HepG2 (cell line): ENCODE measurements around the gene TENT4B. TPM values are rescaled to one million over a fixed set of nuclear protein-coding genes. Genes with fewer than 3 reads are reported as not detected.

Experiments used
- ERF ChIP-seq: IDR thresholded peaks from 2 replicates; pipeline ENCODE4 v1.6.1; 2018; ENCODE audit warnings: missing biosample characterization, missing genetic modification reagents
- GZF1 ChIP-seq: sonication (generic); formaldehyde crosslinking; IDR thresholded peaks from 2 replicates; pipeline ENCODE4 v1.5.1; 2020; ENCODE audit warnings: mild to moderate bottlenecking, missing genetic modification reagents
- IRX3 ChIP-seq: sonication (generic); formaldehyde crosslinking; IDR thresholded peaks from 2 replicates; pipeline ENCODE4 v1.8.1; 2023; ENCODE audit warnings: mild to moderate bottlenecking, low read depth, missing genetic modification reagents, borderline replicate concordance
- MED1 ChIP-seq: sonication (generic); formaldehyde crosslinking; IDR thresholded peaks from 2 replicates; pipeline ENCODE4 v1.4.0; 2020; ENCODE audit warnings: missing genetic modification reagents
- MTF2 ChIP-seq: sonication (generic); formaldehyde crosslinking; IDR thresholded peaks from 2 replicates; pipeline ENCODE4 v1.5.0; 2020; ENCODE audit warnings: missing genetic modification reagents, borderline replicate concordance
- MXI1 ChIP-seq: IDR thresholded peaks from 3 replicates; pipeline ENCODE4 v1.6.1; 2012; ENCODE audit warnings: low read depth, low read length, inconsistent platforms, borderline replicate concordance
- NCOR1 ChIP-seq: fragments of 200-600 bp; sonication (generic); IDR thresholded peaks from 2 replicates; pipeline ENCODE4 v1.7.0; 2017; ENCODE audit warnings: antibody characterized with exemption, low read length, borderline replicate concordance
- PRPF4 ChIP-seq: fragments of 200-400 bp; formaldehyde crosslinking; IDR thresholded peaks from 2 replicates; pipeline ENCODE4 v1.6.1; 2016; ENCODE audit warnings: low read length, low read depth; ENCODE audit not compliant: poor library complexity, severe bottlenecking
- RAD21 ChIP-seq: fragments of 450-650 bp; formaldehyde crosslinking; IDR thresholded peaks from 2 replicates; pipeline ENCODE4 v1.5.0; 2020; ENCODE audit warnings: mild to moderate bottlenecking
- RELA ChIP-seq: sonication (generic); formaldehyde crosslinking; IDR thresholded peaks from 2 replicates; pipeline ENCODE4 v1.4.0; 2020; ENCODE audit warnings: missing genetic modification reagents
- XBP1 ChIP-seq: sonication (generic); formaldehyde crosslinking; IDR thresholded peaks from 2 replicates; pipeline ENCODE4 v1.5.0; 2020; ENCODE audit warnings: missing genetic modification reagents
- ZNF101 ChIP-seq: sonication (generic); formaldehyde crosslinking; IDR thresholded peaks from 2 replicates; pipeline ENCODE4 v1.4.0; 2020; ENCODE audit warnings: mild to moderate bottlenecking, low read depth, missing genetic modification reagents, borderline replicate concordance
- ZNF484 ChIP-seq: sonication (generic); formaldehyde crosslinking; IDR thresholded peaks from 2 replicates; pipeline ENCODE4 v1.5.1; 2020; ENCODE audit warnings: mild to moderate bottlenecking, low read depth, missing genetic modification reagents, borderline replicate concordance
- ZNF564 ChIP-seq: sonication (generic); formaldehyde crosslinking; IDR thresholded peaks from 2 replicates; pipeline ENCODE4 v1.8.1; 2023; ENCODE audit warnings: mild to moderate bottlenecking, missing genetic modification reagents
- polyA plus RNA-seq, 8 experiments: library from polyadenylated mRNA; depleted of rRNA in 3 of 8; stranded (reverse) in 7 of 8; unstranded in 1 of 8; fragments of >200 nt; fragmentation: Illumina TruSeq in 4 of 8; extraction: Trizol in 4 of 8; gene quantifications; 2 replicates each; pipeline versions ENCODE4 v1.2.1 to v1.2.3, GENCODE V29; 2011 to 2016; ENCODE audit warnings: low read depth in 4 of 8, missing spikeins in 1 of 8, mixed read lengths in 1 of 8; ENCODE audit not compliant: insufficient read depth in 1 of 8
- total RNA-seq, 5 experiments: library from RNA; depleted of rRNA; stranded (reverse); fragments of >200 nt; fragmentation: Illumina TruSeq; extraction: Trizol; gene quantifications; 2 replicates each; pipeline ENCODE4 v1.2.3, GENCODE V29; 2016; ENCODE audit warnings: low read depth in 1 of 5
- TF ChIP-seq, protein P1 (sequence below): sonication (generic); formaldehyde crosslinking; IDR thresholded peaks from 2 replicates; pipeline ENCODE4 v1.4.0; 2020; ENCODE audit warnings: missing genetic modification reagents, mild to moderate bottlenecking, borderline replicate concordance
- TF ChIP-seq, protein P2 (sequence below): IDR thresholded peaks from 2 replicates; pipeline ENCODE4 v1.6.1; 2016; ENCODE audit warnings: missing genetic modification reagents, missing compliant biosample characterization
- TF ChIP-seq, protein P3 (sequence below): sonication (generic); formaldehyde crosslinking; IDR thresholded peaks from 2 replicates; pipeline ENCODE4 v1.5.0; 2020; ENCODE audit warnings: missing genetic modification reagents
- TF ChIP-seq, protein P4 (sequence below): sonication (generic); formaldehyde crosslinking; IDR thresholded peaks from 2 replicates; pipeline ENCODE4 v1.5.0; 2020; ENCODE audit warnings: missing genetic modification reagents
- TF ChIP-seq, protein P5 (sequence below): sonication (generic); formaldehyde crosslinking; IDR thresholded peaks from 2 replicates; pipeline ENCODE4 v1.4.0; 2020; ENCODE audit warnings: missing genetic modification reagents
- TF ChIP-seq, protein P6 (sequence below): sonication (generic); formaldehyde crosslinking; IDR thresholded peaks from 2 replicates; pipeline ENCODE4; 2020; ENCODE audit warnings: missing genetic modification reagents, mild to moderate bottlenecking, borderline replicate concordance

The TENT4B gene
- total and polyA plus RNA-seq, 2 of the 13 experiments (the other 11 are each of a cell fraction or from before 2014, with no cell fraction given): 15.0 to 32.8 TPM

DNA sequence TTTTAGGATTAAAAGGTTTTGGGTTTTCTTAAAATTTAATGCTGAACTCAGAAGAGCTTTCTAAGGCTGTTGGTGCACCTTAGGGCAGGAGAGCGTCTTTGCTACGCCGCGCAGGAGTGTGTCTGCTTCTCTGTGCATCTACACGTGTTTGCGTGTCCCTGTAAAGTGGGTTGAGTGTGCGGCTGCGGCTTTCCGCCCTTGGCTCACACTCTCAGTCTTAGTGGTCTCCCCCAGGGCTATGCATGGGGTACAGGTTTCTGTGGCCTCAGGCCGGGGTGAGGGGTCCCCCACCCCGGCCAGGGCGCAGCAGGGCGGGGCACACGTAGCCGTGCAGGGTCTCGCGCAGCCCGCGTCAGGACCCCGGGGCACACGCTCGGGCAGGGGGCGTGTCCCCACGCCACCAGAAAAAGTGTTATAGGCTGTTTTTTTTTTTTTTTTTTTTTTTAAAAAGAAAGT, 727 bp upstream of the TENT4B start (continued):
- TF ChIP-seq, protein P1, sequence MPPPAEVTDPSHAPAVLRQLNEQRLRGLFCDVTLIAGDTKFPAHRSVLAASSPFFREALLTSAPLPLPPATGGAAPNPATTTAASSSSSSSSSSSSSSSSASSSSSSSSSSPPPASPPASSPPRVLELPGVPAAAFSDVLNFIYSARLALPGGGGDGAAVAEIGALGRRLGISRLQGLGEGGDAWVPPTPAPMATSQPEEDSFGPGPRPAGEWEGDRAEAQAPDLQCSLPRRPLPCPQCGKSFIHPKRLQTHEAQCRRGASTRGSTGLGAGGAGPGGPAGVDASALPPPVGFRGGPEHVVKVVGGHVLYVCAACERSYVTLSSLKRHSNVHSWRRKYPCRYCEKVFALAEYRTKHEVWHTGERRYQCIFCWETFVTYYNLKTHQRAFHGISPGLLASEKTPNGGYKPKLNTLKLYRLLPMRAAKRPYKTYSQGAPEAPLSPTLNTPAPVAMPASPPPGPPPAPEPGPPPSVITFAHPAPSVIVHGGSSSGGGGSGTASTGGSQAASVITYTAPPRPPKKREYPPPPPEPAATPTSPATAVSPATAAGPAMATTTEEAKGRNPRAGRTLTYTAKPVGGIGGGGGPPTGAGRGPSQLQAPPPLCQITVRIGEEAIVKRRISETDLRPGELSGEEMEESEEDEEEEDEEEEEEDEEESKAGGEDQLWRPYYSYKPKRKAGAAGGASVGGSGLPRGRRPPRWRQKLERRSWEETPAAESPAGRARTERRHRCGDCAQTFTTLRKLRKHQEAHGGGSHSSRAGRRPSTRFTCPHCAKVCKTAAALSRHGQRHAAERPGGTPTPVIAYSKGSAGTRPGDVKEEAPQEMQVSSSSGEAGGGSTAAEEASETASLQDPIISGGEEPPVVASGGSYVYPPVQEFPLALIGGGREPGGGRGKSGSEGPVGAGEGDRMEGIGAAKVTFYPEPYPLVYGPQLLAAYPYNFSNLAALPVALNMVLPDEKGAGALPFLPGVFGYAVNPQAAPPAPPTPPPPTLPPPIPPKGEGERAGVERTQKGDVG (CRISPR knock-in tag): no peak
- TF ChIP-seq, protein P2, sequence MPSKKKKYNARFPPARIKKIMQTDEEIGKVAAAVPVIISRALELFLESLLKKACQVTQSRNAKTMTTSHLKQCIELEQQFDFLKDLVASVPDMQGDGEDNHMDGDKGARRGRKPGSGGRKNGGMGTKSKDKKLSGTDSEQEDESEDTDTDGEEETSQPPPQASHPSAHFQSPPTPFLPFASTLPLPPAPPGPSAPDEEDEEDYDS (CRISPR knock-in tag): no peak; the same call in 1 of the 2 replicates
- TF ChIP-seq ZNF564 (CRISPR knock-in tag): no peak
- no peak for TF ChIP-seq RELA
- no peak for TF ChIP-seq ZNF484 (CRISPR knock-in tag)
- TF ChIP-seq IRX3 (CRISPR knock-in tag): no peak
- peak; percentile 30; the same call in 1 of the 2 replicates for TF ChIP-seq ERF (CRISPR knock-in tag)
- no peak for TF ChIP-seq NCOR1
- no peak for TF ChIP-seq XBP1 (CRISPR knock-in tag)
- TF ChIP-seq MED1 (CRISPR knock-in tag): peak; percentile 30
- TF ChIP-seq ZNF101: no peak
- no peak for TF ChIP-seq MTF2
- TF ChIP-seq, protein P3, sequence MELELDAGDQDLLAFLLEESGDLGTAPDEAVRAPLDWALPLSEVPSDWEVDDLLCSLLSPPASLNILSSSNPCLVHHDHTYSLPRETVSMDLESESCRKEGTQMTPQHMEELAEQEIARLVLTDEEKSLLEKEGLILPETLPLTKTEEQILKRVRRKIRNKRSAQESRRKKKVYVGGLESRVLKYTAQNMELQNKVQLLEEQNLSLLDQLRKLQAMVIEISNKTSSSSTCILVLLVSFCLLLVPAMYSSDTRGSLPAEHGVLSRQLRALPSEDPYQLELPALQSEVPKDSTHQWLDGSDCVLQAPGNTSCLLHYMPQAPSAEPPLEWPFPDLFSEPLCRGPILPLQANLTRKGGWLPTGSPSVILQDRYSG (CRISPR knock-in tag): peak; percentile 65; the same call in 1 of the 2 replicates
- TF ChIP-seq GZF1 (CRISPR knock-in tag): no peak
- TF ChIP-seq, protein P4, sequence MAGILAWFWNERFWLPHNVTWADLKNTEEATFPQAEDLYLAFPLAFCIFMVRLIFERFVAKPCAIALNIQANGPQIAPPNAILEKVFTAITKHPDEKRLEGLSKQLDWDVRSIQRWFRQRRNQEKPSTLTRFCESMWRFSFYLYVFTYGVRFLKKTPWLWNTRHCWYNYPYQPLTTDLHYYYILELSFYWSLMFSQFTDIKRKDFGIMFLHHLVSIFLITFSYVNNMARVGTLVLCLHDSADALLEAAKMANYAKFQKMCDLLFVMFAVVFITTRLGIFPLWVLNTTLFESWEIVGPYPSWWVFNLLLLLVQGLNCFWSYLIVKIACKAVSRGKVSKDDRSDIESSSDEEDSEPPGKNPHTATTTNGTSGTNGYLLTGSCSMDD (CRISPR knock-in tag): peak; percentile 73; the same call in 1 of the 2 replicates
- TF ChIP-seq, protein P5, sequence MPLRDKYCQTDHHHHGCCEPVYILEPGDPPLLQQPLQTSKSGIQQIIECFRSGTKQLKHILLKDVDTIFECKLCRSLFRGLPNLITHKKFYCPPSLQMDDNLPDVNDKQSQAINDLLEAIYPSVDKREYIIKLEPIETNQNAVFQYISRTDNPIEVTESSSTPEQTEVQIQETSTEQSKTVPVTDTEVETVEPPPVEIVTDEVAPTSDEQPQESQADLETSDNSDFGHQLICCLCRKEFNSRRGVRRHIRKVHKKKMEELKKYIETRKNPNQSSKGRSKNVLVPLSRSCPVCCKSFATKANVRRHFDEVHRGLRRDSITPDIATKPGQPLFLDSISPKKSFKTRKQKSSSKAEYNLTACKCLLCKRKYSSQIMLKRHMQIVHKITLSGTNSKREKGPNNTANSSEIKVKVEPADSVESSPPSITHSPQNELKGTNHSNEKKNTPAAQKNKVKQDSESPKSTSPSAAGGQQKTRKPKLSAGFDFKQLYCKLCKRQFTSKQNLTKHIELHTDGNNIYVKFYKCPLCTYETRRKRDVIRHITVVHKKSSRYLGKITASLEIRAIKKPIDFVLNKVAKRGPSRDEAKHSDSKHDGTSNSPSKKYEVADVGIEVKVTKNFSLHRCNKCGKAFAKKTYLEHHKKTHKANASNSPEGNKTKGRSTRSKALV: peak; percentile 77; the same call in 1 of the 2 replicates
- TF ChIP-seq, protein P6, sequence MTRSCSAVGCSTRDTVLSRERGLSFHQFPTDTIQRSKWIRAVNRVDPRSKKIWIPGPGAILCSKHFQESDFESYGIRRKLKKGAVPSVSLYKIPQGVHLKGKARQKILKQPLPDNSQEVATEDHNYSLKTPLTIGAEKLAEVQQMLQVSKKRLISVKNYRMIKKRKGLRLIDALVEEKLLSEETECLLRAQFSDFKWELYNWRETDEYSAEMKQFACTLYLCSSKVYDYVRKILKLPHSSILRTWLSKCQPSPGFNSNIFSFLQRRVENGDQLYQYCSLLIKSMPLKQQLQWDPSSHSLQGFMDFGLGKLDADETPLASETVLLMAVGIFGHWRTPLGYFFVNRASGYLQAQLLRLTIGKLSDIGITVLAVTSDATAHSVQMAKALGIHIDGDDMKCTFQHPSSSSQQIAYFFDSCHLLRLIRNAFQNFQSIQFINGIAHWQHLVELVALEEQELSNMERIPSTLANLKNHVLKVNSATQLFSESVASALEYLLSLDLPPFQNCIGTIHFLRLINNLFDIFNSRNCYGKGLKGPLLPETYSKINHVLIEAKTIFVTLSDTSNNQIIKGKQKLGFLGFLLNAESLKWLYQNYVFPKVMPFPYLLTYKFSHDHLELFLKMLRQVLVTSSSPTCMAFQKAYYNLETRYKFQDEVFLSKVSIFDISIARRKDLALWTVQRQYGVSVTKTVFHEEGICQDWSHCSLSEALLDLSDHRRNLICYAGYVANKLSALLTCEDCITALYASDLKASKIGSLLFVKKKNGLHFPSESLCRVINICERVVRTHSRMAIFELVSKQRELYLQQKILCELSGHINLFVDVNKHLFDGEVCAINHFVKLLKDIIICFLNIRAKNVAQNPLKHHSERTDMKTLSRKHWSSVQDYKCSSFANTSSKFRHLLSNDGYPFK (CRISPR knock-in tag): no peak
- TF ChIP-seq RAD21: no peak
- TF ChIP-seq PRPF4: no peak
- TF ChIP-seq MXI1: no peak; the same call in 2 of the 3 replicates
